ENCODE measurements around the gene SYNGR2. TPM values are rescaled to one million over a fixed set of nuclear protein-coding genes. Genes with fewer than 3 reads are reported as not detected.
A peak's percentile ranks its signal among the peaks of the same experiment; 100 is the strongest.

SYNGR2 gene
- total and polyA plus RNA-seq, 2 experiments from 2014 or later = 46.9 to 61.6 TPM

GRCh38 chr17:78186692-78187595 lies 18.6 kb downstream of the SYNGR2 start, which contains the start of the genes AFMID and TK1:
AFMID (plus strand) TSS chr17:78187362; CDS start chr17:78187371, 9 bp downstream.
TK1 (minus strand) TSS chr17:78187052; CDS start chr17:78186994, 58 bp downstream.
- peaks cover 43% of the 10 kb centered on the region for H3K79me2 ChIP-seq (replicated peaks; ENCODE audit: insufficient read depth)
- no peaks in the 10 kb centered on the region for H3K27me3 ChIP-seq (ENCODE audit: insufficient read depth)
- peak within 1 kb of the TSS; percentile 93 for H3K27ac ChIP-seq (ENCODE audit: low read depth)
- Mint-ChIP-seq H3K27ac (peak within 1 kb of the TSS; percentile 95), H3K9me3 (no peaks in the 10 kb centered on the region; the same call in 2 of the 3 replicates), H3K4me1 (peaks cover 15% of the 10 kb centered on the region), H3K4me3 (peak within 1 kb of the TSS; percentile 88), H3K36me3 (ENCODE audit: low read depth) (peaks cover 50% of the 10 kb centered on the region), H3K27me3 (ENCODE audit: insufficient read depth, low read depth, poor library complexity) (peaks cover 7% of the 10 kb centered on the region)
- peak within 1 kb of the TSS; percentile 82 for H3K4me3 ChIP-seq
- 0 out of 2 replicates have a peak, but pooled peaks cover 4% of the 10 kb centered on the region for H3K9me2 ChIP-seq (ENCODE audit: insufficient read depth)
- peak; percentile 71 to 91 for TF ChIP-seq CTCF (conservative IDR thresholded peaks at IDR 0.05; ENCODE audit: low read depth in 2 of 2)
- peak; percentile 57 for TF ChIP-seq CREB1 (CRISPR knock-in tag; IDR thresholded peaks at IDR 0.05; ENCODE audit: low read depth)
- peak; percentile 34; the same call in 1 of the 2 replicates for TF ChIP-seq ZNF462 (CRISPR knock-in tag; IDR thresholded peaks at IDR 0.05)
- TF ChIP-seq JUNB (IDR thresholded peaks at IDR 0.05; ENCODE audit: unreplicated experiment) = no peak
- peak; percentile 99 for TF ChIP-seq POLR2AphosphoS5 (IDR thresholded peaks at IDR 0.05; ENCODE audit: low read depth)
- peak within 1 kb of the TSS; percentile 95 for H3K4me2 ChIP-seq
- peaks cover 9% of the 10 kb centered on the region; the same call in 1 of the 2 replicates for H3K4me1 ChIP-seq (ENCODE audit: insufficient read depth)
- H3F3A ChIP-seq (replicated peaks; ENCODE audit: low read depth) = peaks cover 3% of the 10 kb centered on the region; the same call in 1 of the 2 replicates
- H2AFZ ChIP-seq = no peak within 1 kb of the TSS
- DNase-seq (ENCODE audit: low spot score) (peak; percentile 98), ATAC-seq (peak; percentile 90)
- H4K20me1 ChIP-seq (replicated peaks; ENCODE audit: insufficient read depth) = peaks cover 25% of the 10 kb centered on the region
- peaks cover 16% of the 10 kb centered on the region for H3K36me3 ChIP-seq (ENCODE audit: insufficient read depth)
